ENCODE measurements around the gene SUCO. TPM values are rescaled to one million over a fixed set of nuclear protein-coding genes. Genes with fewer than 3 reads are reported as not detected.

SUCO gene
- total and polyA plus RNA-seq, 8 donors, result 30.3 to 73.7 (median 63.5) TPM

GRCh38 chr1:172544481-172545104 lies 11.6 kb downstream of the SUCO start:
- Histone ChIP-seq H3K4me3 (no peak overlapping the region), H3K27me3 (no peaks in the 10 kb centered on the region), H3K27ac (no peak overlapping the region), H3K9me3 (no peaks in the 10 kb centered on the region), H3K4me1 (peaks cover 0 to 68% of the 10 kb centered on the region in 2 donors), H3K36me3 (no peaks in the 10 kb centered on the region)
- TF ChIP-seq CTCF (IDR thresholded peaks at IDR 0.05), result no peak
- intact Hi-C loops (cut with DNase I), result no loop called here
- DNase-seq (no peak), ATAC-seq (no peak)

- DNase-seq (no peak), ATAC-seq (no peak)
- intact Hi-C loops (cut with DNase I), result no loop called here
- Histone ChIP-seq H3K27me3 (no peaks in the 10 kb centered on the region), H3K9me3 (no peaks in the 10 kb centered on the region), H3K4me1 (peaks cover 0 to 69% of the 10 kb centered on the region in 2 donors), H3K36me3 (no peaks in the 10 kb centered on the region), H3K4me3 (no peak overlapping the region), H3K27ac (no peak overlapping the region)
- no peak for TF ChIP-seq CTCF (IDR thresholded peaks at IDR 0.05)
Measured at GRCh38 chr1:172545396-172546004, 12.6 kb downstream of the SUCO start.

GRCh38 chr1:172547071-172547470 lies 14.1 kb downstream of the SUCO start:
- H3K9me3 ChIP-seq, result no peaks in the 10 kb centered on the region
- intact Hi-C loops (cut with DNase I), result no loop called here
- no peaks in the 10 kb centered on the region for H3K36me3 ChIP-seq
- H3K27ac ChIP-seq, result no peak overlapping the region
- no peak overlapping the region for H3K4me3 ChIP-seq
- DNase-seq (peak in 1 of 4 donors; percentile 47), ATAC-seq (peak; percentile 68)
- peaks cover 0 to 67% of the 10 kb centered on the region in 2 donors for H3K4me1 ChIP-seq
- no peaks in the 10 kb centered on the region for H3K27me3 ChIP-seq
- no peak for TF ChIP-seq CTCF (IDR thresholded peaks at IDR 0.05)

GRCh38 chr1:172549621-172550280 lies 16.8 kb downstream of the SUCO start:
- Histone ChIP-seq H3K4me3 (no peak overlapping the region), H3K36me3 (no peaks in the 10 kb centered on the region), H3K27me3 (no peaks in the 10 kb centered on the region), H3K4me1 (peaks cover 0 to 44% of the 10 kb centered on the region in 2 donors), H3K27ac (no peak overlapping the region), H3K9me3 (no peaks in the 10 kb centered on the region)
- ATAC-seq (no peak), DNase-seq (no peak)
- TF ChIP-seq CTCF (IDR thresholded peaks at IDR 0.05), result no peak
- intact Hi-C loops (cut with DNase I), result no loop called here

- intact Hi-C loops (cut with DNase I), result no loop called here
- Histone ChIP-seq H3K27ac (no peak overlapping the region), H3K36me3 (peaks cover 0 to 8% of the 10 kb centered on the region in 2 donors), H3K4me1 (peaks cover 0 to 34% of the 10 kb centered on the region in 2 donors), H3K27me3 (no peaks in the 10 kb centered on the region), H3K9me3 (no peaks in the 10 kb centered on the region), H3K4me3 (no peak overlapping the region)
- no peak for DNase-seq
- no peak for ATAC-seq
- TF ChIP-seq CTCF (IDR thresholded peaks at IDR 0.05), result no peak
Measured at GRCh38 chr1:172551279-172551678, 18.3 kb downstream of the SUCO start.

Measured in left lung (tissue), 10 donors.